ENCODE data around the gene RHOA.

RHOA gene

GRCh38 chr3:49410846-49411534 is 786 bp downstream of the RHOA start:
- TF ChIP-seq, protein P1, sequence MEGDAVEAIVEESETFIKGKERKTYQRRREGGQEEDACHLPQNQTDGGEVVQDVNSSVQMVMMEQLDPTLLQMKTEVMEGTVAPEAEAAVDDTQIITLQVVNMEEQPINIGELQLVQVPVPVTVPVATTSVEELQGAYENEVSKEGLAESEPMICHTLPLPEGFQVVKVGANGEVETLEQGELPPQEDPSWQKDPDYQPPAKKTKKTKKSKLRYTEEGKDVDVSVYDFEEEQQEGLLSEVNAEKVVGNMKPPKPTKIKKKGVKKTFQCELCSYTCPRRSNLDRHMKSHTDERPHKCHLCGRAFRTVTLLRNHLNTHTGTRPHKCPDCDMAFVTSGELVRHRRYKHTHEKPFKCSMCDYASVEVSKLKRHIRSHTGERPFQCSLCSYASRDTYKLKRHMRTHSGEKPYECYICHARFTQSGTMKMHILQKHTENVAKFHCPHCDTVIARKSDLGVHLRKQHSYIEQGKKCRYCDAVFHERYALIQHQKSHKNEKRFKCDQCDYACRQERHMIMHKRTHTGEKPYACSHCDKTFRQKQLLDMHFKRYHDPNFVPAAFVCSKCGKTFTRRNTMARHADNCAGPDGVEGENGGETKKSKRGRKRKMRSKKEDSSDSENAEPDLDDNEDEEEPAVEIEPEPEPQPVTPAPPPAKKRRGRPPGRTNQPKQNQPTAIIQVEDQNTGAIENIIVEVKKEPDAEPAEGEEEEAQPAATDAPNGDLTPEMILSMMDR (IDR thresholded peaks at IDR 0.05): no peak

GRCh38 chr3:49410066-49410845 is 1.5 kb downstream of the RHOA start:
- TF ChIP-seq, protein P1 (IDR thresholded peaks at IDR 0.05): no peak

- TF ChIP-seq, protein P1 (IDR thresholded peaks at IDR 0.05): no peak
Measured at GRCh38 chr3:49406571-49407565, 4.9 kb downstream of the RHOA start.

DNA sequence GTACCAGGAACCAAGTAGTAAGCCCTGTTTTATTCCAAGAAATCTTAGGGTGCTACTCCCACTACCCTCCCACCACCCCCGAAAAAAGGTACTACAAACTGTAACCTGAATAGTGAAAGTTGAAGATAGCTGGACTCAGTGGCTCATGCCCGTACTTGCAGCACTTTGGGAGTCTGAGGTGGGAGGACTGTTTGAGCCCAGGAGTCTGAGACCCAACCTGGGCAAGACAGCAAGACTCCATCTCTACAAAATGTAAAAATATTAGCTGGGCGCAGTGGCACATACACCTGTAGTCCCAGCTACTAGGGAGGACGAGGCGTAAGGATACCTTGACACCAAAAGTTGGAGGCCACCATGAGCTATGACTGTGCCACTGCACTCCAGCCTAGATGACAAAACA is 7.9 kb downstream of the RHOA start:
- TF ChIP-seq, protein P1 (IDR thresholded peaks at IDR 0.05): no peak

DNA sequence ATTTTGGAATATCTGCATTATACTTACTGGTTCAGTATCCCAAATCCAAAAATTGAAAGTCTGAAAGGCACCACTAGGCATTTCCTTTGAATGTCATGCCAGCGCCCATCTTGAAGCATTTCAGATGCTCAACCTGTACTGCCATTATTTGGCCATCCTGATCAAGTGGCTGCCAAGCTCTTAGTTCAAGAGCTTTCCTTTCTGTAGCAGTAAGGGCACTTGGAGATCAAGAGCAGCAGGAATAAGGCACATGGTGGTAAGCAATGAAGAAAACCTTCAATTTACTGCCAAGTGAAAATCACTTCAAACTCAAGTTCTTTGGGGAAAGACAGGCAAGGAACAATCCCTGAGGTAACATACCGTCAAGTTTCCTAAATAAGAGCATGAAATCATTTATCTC is 10.0 kb downstream of the RHOA start:
- TF ChIP-seq, protein P1 (IDR thresholded peaks at IDR 0.05): no peak

GRCh38 chr3:49399461-49399860 is 12.3 kb downstream of the RHOA start:
- TF ChIP-seq, protein P1 (IDR thresholded peaks at IDR 0.05): no peak

- TF ChIP-seq, protein P1 (IDR thresholded peaks at IDR 0.05): no peak
Measured at GRCh38 chr3:49397470-49397869, 14.3 kb downstream of the RHOA start.
